Adipocyte (in vitro differentiated cells): ENCODE measurements around the gene PTPN4.
A peak's percentile ranks its signal among the peaks of the same experiment; 100 is the strongest.

Experiments
- DNase-seq: peaks from one replicate; pipeline ENCODE4 v3.0.0-alpha.2; 2015; ENCODE audit warnings: low read depth
- H3K27me3 ChIP-seq: replicated peaks from 2 replicates; pipeline ENCODE4 v1.7.0; 2013; ENCODE audit warnings: mild to moderate bottlenecking, low read length, moderate library complexity; ENCODE audit not compliant: control insufficient read depth, insufficient read depth
- H3K36me3 ChIP-seq: 2 replicates; pipeline ENCODE4 v1.7.0; 2013; ENCODE audit warnings: low read length, mild to moderate bottlenecking, moderate library complexity; ENCODE audit not compliant: control insufficient read depth, insufficient read depth, severe bottlenecking
- H3K4me1 ChIP-seq: 2 replicates; pipeline ENCODE4 v1.7.0; 2013; ENCODE audit warnings: mild to moderate bottlenecking, low read length, moderate library complexity; ENCODE audit not compliant: control insufficient read depth, insufficient read depth
- H3K4me3 ChIP-seq: 2 replicates; pipeline ENCODE4 v1.7.0; 2013; ENCODE audit warnings: mild to moderate bottlenecking, low read length, moderate library complexity
- H3K9ac ChIP-seq: 2 replicates; pipeline ENCODE4 v1.7.0; 2013; ENCODE audit warnings: mild to moderate bottlenecking, low read length, moderate library complexity
- H3K9me3 ChIP-seq: 2 replicates; pipeline ENCODE4 v1.7.0; 2013; ENCODE audit warnings: mild to moderate bottlenecking, low read length, moderate library complexity; ENCODE audit not compliant: control insufficient read depth

The PTPN4 gene

DNA sequence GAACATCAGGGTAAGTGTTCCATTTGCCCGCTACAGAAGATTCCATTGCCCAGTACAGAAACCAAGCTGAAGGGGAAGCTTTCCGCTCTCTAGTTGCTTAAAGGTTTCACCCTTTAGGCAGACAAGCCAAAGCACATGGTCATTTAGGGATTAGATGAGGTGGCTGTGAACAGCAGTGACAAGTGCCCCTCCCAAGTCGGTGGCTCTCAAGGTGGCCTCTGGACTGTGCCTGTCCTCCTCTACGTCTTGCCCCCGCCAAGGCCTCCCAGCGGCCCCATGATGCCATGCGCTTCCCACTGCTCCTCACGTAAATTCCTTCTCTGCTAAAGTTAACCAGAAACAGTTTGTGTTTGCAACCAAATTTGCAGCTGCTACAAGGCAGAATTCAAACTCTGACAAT lies 24.2 kb upstream of the PTPN4 start:
- H3K4me3 ChIP-seq: no peak overlapping the region
- H3K9me3 ChIP-seq: no peaks in the 10 kb centered on the region
- no peak for DNase-seq
- H3K9ac ChIP-seq: no peak overlapping the region
- H3K36me3 ChIP-seq: no peaks in the 10 kb centered on the region
- no peaks in the 10 kb centered on the region for H3K4me1 ChIP-seq
- peaks cover 11% of the 10 kb centered on the region for H3K27me3 ChIP-seq

DNA sequence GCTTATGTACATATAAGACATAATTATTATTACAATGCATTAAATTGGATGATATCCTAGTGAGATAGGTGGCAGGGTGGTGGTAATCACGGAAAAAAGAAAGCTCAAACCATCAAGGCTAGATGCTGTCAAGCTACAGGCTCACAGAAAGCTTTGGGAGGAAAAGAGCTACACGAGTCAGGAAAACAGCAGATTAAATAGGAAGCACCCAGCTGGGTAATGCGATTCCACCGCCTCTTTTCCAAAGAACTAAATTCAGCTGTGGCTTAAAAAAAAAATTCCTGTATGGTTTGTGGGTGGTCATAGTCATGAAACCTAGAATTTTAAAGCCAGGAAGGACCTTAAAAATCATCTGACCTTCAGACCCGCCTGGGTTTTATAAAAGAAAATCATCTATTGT lies 23.7 kb upstream of the PTPN4 start:
- Histone ChIP-seq H3K4me1 (no peaks in the 10 kb centered on the region), H3K36me3 (no peaks in the 10 kb centered on the region), H3K9me3 (no peaks in the 10 kb centered on the region), H3K27me3 (peaks cover 11% of the 10 kb centered on the region), H3K4me3 (no peak overlapping the region), H3K9ac (no peak overlapping the region)
- no peak for DNase-seq

DNA sequence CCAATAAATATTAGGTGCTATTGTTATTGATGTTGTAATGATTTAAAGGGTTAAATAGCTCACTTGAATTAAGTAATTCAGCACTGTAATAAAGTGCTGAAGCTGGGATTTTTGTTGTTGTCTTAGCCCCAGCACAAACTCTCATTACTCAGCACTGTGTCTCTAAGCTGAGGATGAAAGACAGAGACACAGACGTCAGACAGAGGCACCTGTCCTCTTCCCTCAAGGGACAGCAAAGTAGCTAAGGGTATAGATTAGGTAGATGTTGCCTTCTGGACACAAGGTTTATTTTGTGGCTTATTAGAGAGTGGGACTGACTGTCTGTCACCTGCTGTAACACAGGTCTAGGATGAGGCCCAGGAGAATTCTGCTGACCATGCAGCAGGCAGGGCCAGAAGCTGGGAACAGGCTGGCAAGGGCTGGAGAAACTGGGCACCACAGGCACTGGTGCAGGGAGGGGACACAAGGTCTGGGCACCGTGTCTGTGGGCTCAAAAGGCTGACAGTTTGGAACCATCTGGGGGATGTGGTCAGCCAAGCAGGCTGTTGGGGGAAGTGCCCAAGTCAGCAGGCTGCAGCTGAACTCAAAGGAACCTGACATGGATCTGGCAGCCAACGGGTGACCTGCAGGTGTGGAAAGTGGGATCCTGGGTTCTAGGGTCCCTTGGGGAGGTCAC lies 20.0 kb upstream of the PTPN4 start:
- Histone ChIP-seq H3K27me3 (peaks cover 11% of the 10 kb centered on the region), H3K36me3 (no peaks in the 10 kb centered on the region), H3K9me3 (no peaks in the 10 kb centered on the region), H3K4me1 (no peaks in the 10 kb centered on the region), H3K4me3 (no peak overlapping the region), H3K9ac (no peak overlapping the region)
- DNase-seq: no peak

DNA sequence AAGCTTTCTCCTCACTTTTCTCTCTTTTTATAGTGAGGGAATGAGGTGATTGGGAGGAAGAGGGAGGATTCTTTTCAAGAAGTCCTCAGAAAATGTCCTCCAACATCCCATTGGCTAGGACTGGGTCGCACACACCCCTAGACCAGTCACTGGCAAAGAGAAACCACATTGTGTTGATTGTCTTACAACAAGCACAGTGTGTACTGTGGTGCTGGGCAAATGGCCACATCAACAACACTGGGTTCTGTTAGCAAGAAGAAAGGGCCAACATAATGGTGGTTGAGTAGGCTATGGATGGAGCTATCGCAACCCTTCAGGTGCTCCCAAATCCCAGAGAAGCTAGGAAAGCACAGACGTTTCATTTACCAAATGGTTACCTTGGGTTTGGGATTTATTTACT lies 18.7 kb upstream of the PTPN4 start:
- Histone ChIP-seq H3K27me3 (peaks cover 11% of the 10 kb centered on the region), H3K4me1 (no peaks in the 10 kb centered on the region), H3K9ac (no peak overlapping the region), H3K4me3 (no peak overlapping the region), H3K9me3 (no peaks in the 10 kb centered on the region), H3K36me3 (no peaks in the 10 kb centered on the region)
- DNase-seq: no peak

DNA sequence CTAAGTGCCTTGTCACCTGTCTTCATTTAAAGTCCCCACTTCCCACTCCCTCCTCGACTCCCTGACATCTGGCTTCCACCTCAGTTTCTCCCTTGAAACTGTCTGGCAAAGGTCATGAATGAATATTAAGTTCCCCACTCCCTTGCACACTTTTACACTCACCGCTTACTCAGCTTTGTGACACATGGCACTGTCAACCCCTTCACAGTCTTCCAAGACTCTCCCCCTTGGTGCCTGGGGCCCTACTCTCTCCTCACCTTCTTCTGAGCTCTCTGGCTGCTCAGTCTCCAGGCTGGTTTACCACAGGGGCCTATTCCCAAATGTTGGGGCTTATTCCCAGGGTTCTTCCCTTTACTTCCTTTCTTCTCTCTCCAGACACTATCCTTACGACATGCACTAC lies 17.9 kb upstream of the PTPN4 start:
- Histone ChIP-seq H3K4me3 (no peak overlapping the region), H3K9me3 (no peaks in the 10 kb centered on the region), H3K27me3 (peaks cover 6% of the 10 kb centered on the region), H3K4me1 (peaks cover 4% of the 10 kb centered on the region), H3K36me3 (no peaks in the 10 kb centered on the region), H3K9ac (no peak overlapping the region)
- DNase-seq: no peak

DNA sequence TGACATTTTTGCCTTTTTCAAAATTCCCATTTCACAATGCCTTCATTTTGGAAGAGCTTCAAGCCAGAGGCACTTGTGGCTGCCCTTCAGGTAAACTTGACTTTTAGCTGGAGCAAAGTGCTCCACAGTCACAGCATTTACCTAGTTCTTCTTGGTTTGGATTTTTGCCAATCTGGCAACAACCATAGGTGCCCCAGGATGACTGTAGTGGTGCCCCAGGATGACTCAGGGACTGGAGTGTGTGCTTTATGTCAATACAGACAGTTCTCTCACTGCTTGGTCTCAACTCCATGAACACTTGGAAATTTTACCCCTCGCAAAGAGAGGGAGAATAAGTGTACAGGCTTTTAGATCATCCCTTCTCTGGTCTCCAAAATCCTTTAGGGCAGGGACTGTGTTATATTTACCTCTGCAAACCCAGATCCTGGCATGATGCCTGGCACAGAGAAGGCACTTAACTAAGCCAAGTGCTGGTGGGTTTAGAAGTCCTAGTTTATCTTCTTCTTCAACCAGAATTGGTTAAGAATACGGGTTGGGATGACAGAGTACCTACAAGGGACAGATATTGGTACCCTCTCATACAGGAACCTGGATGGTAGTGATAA lies 15.3 kb upstream of the PTPN4 start:
- H3K4me1 ChIP-seq: peaks cover 29% of the 10 kb centered on the region
- H3K9me3 ChIP-seq: no peaks in the 10 kb centered on the region
- peak; percentile 22 for DNase-seq
- H3K27me3 ChIP-seq: no peaks in the 10 kb centered on the region
- no peaks in the 10 kb centered on the region for H3K36me3 ChIP-seq
- H3K4me3 ChIP-seq: no peak overlapping the region
- no peak overlapping the region for H3K9ac ChIP-seq

DNA sequence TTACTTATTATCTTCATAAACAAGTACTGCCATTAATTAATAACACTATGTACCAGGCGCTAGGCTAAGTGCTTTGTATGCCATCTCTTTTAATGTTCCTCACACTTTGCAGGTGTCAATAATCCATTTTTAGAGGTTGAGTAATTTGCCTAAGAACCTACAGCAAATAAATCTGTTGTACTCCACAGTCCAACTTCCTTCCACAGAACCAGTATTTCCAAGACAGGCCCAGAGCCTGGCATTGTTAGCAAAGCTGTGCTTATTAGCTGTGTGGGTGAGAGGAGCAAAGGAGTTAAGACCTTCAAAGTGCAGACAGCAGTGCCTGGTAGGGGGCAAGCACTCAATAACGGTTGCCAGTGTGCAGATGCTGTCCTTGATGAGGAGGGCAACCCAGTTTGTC lies 14.2 kb upstream of the PTPN4 start:
- Histone ChIP-seq H3K4me1 (peaks cover 35% of the 10 kb centered on the region), H3K27me3 (no peaks in the 10 kb centered on the region), H3K9me3 (no peaks in the 10 kb centered on the region), H3K9ac (no peak overlapping the region), H3K36me3 (no peaks in the 10 kb centered on the region), H3K4me3 (no peak overlapping the region)
- no peak for DNase-seq

DNA sequence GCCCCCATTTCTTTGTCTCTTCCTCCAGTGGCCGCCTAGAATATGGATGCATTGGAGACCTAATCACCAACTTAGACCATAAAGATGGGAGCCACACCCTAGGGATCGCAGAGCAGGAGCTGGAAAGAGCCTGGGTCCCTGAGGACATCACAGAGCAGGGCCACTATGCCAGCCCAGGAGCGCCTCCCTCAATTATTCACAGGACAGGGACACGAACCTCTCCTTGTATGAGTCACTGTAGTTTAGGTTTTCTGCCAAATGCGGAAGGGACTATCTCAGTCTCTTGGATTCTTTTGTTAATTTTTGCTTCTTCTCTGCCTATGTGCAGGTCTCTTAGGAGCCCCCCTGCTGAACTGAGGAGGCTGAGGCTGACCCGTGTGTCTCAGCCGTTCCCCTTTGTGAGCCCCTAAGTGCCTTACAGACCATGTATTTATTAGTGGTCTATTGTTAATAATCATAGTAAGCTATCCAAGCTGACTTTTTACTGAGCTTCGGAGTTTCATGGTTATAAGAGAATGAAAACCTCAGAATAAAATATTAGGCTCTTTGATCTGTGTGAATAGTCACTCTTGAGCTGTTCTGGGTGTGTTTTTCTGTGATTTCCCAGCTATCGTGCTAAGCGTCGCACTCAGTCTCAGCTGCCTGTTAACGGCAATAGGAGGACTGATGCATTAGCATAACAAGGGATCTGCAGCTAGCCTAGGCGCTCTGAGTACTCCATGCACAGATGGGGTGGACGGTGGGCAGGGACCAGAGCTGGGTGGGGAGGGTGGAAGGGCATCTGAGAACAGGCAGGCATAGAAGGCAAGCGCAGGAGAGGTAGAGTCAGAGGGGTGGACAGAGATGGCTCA lies 12.7 kb upstream of the PTPN4 start:
- no peak for DNase-seq
- no peaks in the 10 kb centered on the region for H3K9me3 ChIP-seq
- no peaks in the 10 kb centered on the region for H3K27me3 ChIP-seq
- H3K4me1 ChIP-seq: peaks cover 35% of the 10 kb centered on the region
- no peak overlapping the region for H3K4me3 ChIP-seq
- H3K9ac ChIP-seq: no peak overlapping the region
- H3K36me3 ChIP-seq: no peaks in the 10 kb centered on the region

DNA sequence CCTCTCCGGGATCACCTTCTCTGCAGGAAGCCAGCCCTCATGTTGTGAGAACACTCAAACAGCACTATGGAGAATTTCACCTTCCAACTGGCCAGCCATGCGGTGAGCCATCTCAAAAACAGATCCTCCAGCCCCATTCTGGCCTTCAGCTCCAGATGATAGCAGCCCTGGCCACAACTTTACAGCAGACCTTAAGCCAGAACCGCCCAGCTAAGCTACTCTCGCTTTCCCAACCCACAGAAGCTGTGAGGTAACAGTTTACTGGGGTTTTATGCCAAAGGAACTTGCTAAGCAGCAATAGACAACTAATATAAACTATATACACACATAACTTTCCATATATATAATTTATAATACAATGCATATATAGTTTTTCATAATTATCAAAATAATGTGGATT lies 11.6 kb upstream of the PTPN4 start:
- H3K4me1 ChIP-seq: peaks cover 35% of the 10 kb centered on the region
- no peak overlapping the region for H3K9ac ChIP-seq
- H3K9me3 ChIP-seq: no peaks in the 10 kb centered on the region
- H3K27me3 ChIP-seq: no peaks in the 10 kb centered on the region
- H3K4me3 ChIP-seq: no peak overlapping the region
- no peak for DNase-seq
- no peaks in the 10 kb centered on the region for H3K36me3 ChIP-seq

DNA sequence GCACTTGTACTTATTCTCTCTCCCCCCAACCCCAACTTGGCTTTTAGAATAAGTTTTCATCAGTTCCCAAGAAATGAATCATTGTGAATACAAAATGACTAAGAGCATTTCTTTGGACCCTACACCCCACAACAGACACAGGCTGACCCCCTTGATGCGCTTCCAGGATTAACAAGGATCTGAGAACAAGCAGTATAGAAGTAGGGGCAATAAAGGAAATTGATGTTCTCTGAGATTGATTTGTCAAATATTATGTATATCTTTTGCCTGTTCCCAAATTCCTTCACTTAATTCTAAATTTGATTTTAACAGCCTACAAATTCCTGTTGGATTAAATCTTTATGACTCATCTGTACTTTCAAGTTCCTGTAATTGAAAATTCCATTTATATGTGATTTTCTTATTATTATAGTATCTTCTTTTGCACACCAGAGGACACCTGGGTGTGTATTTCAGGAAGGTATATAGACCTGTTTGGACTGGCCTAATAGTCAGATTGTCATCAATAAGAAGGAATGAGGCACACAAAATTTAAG lies 10.2 kb upstream of the PTPN4 start:
- no peak overlapping the region for H3K9ac ChIP-seq
- H3K36me3 ChIP-seq: no peaks in the 10 kb centered on the region
- H3K4me3 ChIP-seq: peak overlapping the region; percentile 29
- no peaks in the 10 kb centered on the region for H3K9me3 ChIP-seq
- DNase-seq: peak; percentile 34
- H3K4me1 ChIP-seq: peaks cover 45% of the 10 kb centered on the region
- H3K27me3 ChIP-seq: no peaks in the 10 kb centered on the region

DNA sequence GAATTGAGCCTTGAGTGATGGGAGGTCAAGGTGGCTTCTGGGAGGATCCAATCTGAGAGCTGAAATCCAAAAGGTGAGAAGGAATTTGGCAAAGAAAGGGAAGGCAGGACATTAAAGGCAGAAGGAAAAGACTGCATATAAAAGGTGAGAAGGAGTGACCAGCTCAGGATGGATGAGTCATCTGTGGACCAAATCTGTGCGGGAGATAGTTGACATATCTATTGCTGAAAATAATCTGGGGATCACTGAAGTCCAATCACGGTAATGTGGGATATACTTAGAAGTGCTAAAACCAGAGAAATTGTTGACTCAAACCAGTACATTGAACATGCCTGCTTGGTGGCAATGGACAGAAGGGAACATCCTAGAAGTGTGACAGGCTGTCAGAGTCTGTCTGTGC lies 8.0 kb upstream of the PTPN4 start:
- H3K36me3 ChIP-seq: no peaks in the 10 kb centered on the region
- H3K27me3 ChIP-seq: no peaks in the 10 kb centered on the region
- no peaks in the 10 kb centered on the region for H3K9me3 ChIP-seq
- H3K4me3 ChIP-seq: no peak overlapping the region
- no peak overlapping the region for H3K9ac ChIP-seq
- DNase-seq: no peak
- H3K4me1 ChIP-seq: peaks cover 56% of the 10 kb centered on the region
